IMR-90 (cell line): ENCODE measurements around the gene PIEZO2. TPM values are rescaled to one million over a fixed set of nuclear protein-coding genes. Genes with fewer than 3 reads are reported as not detected.

ENCODE experiments used
- ATAC-seq: fragments of 200-7000 bp; cut with Tn5 transposase; 2 replicates; pipeline ENCODE4 v1.9.1; 2020; ENCODE audit warnings: low read depth, mild to moderate bottlenecking, moderate library complexity
- BruUV-seq: library from RNA; stranded (reverse); fragments of 400-500 nt; replicated peaks from 2 replicates; lab custom pipeline; 2021; lab: Mats Ljungman, UMichigan
- CTCF ChIA-PET: fragments of 300-600 bp; formaldehyde crosslinking; extraction: SDS; loops from one replicate; lab custom pipeline; 2021; ENCODE audit warnings: antibody characterized with exemption; lab: Yijun Ruan, JAX
- POLR2A ChIA-PET: fragments of 300-600 bp; sonication (Branson Sonifier 250); formaldehyde crosslinking; loops from one replicate; lab custom pipeline; 2022; ENCODE audit warnings: antibody characterized with exemption; ENCODE audit not compliant: unreplicated experiment; lab: Charles Lee
- DNase-seq: peaks from one replicate; pipeline ENCODE4 v3.0.0; 2013
- H2AFZ ChIP-seq: replicated peaks from 2 replicates; pipeline ENCODE3; 2013; ENCODE audit warnings: low read length, mild to moderate bottlenecking; ENCODE audit not compliant: poor library complexity
- H2AK5ac ChIP-seq: 2 replicates; pipeline ENCODE4 v1.6.1; 2013; ENCODE audit warnings: low read depth, low read length, inconsistent platforms
- H2AK9ac ChIP-seq: replicated peaks from 2 replicates; pipeline ENCODE3; 2013; ENCODE audit warnings: mild to moderate bottlenecking, low read depth, low read length, moderate library complexity; ENCODE audit not compliant: poor library complexity
- H2BK120ac ChIP-seq: 2 replicates; pipeline ENCODE4 v1.6.1; 2013; ENCODE audit warnings: low read depth, low read length, inconsistent platforms
- H2BK15ac ChIP-seq: 3 replicates; pipeline ENCODE4 v1.6.1; 2013; ENCODE audit warnings: low read depth, low read length, inconsistent platforms
- H2BK20ac ChIP-seq: 2 replicates; pipeline ENCODE4 v1.6.1; 2013; ENCODE audit warnings: low read depth, mild to moderate bottlenecking, inconsistent platforms, low read length, moderate library complexity
- H2BK5ac ChIP-seq: 2 replicates; pipeline ENCODE4 v1.6.1; 2013; ENCODE audit warnings: mild to moderate bottlenecking, low read depth, low read length, inconsistent platforms; ENCODE audit not compliant: poor library complexity, severe bottlenecking
- H3K14ac ChIP-seq: replicated peaks from 2 replicates; pipeline ENCODE4 v1.6.1; 2013; ENCODE audit warnings: low read depth, low read length, inconsistent platforms
- H3K18ac ChIP-seq: 2 replicates; pipeline ENCODE4 v1.6.1; 2013; ENCODE audit warnings: low read depth, low read length, control low read depth
- H3K23ac ChIP-seq: 2 replicates; pipeline ENCODE4 v1.6.1; 2013; ENCODE audit warnings: low read depth, low read length, inconsistent platforms
- H3K27ac ChIP-seq: 2 replicates; pipeline ENCODE4 v1.5.1; 2013; ENCODE audit warnings: mild to moderate bottlenecking, control low read depth, low read length; ENCODE audit not compliant: insufficient read depth
- H3K27me3 ChIP-seq: 2 replicates; pipeline ENCODE4 v1.6.1; 2013; ENCODE audit warnings: low read length; ENCODE audit not compliant: control insufficient read depth, insufficient read depth
- H3K36me3 ChIP-seq: 2 replicates; pipeline ENCODE4 v1.6.1; 2013; ENCODE audit warnings: low read length, mixed read lengths; ENCODE audit not compliant: control insufficient read depth, insufficient read depth
- H3K4ac ChIP-seq: 2 replicates; pipeline ENCODE4 v1.6.1; 2013; ENCODE audit warnings: low read depth, low read length, inconsistent platforms
- H3K4me1 ChIP-seq: 2 replicates; pipeline ENCODE4 v1.6.1; 2013; ENCODE audit warnings: low read length, mixed read lengths; ENCODE audit not compliant: control insufficient read depth, insufficient read depth
- H3K4me2 ChIP-seq: 2 replicates; pipeline ENCODE4 v1.6.1; 2013; ENCODE audit warnings: low read depth, mild to moderate bottlenecking, control low read depth, low read length, moderate library complexity
- H3K4me3 ChIP-seq: 2 replicates; pipeline ENCODE4 v1.5.1; 2013; ENCODE audit warnings: low read depth, mild to moderate bottlenecking, control low read depth, low read length, moderate library complexity; ENCODE audit not compliant: insufficient read depth
- H3K56ac ChIP-seq: 2 replicates; pipeline ENCODE4 v1.6.1; 2013; ENCODE audit warnings: low read length, inconsistent platforms; ENCODE audit not compliant: insufficient read depth; ENCODE audit errors: extremely low read depth
- H3K79me1 ChIP-seq, 2 experiments: 2 replicates each; pipeline ENCODE4 v1.6.1; 2013; ENCODE audit warnings: low read length in 2 of 2, inconsistent platforms in 1 of 2, low read depth in 1 of 2
- H3K9ac ChIP-seq: 2 replicates; pipeline ENCODE4 v1.6.1; 2013; ENCODE audit warnings: low read depth, low read length, control low read depth
- H3K9me1 ChIP-seq: 2 replicates; pipeline ENCODE4 v1.6.1; 2013; ENCODE audit warnings: low read length, inconsistent platforms; ENCODE audit not compliant: insufficient read depth
- H3K9me3 ChIP-seq: 2 replicates; pipeline ENCODE4 v1.6.1; 2013; ENCODE audit warnings: low read length; ENCODE audit not compliant: control insufficient read depth, insufficient read depth
- H4K20me1 ChIP-seq: 2 replicates; pipeline ENCODE4 v1.6.1; 2013; ENCODE audit warnings: low read length, inconsistent platforms; ENCODE audit not compliant: insufficient read depth
- H4K5ac ChIP-seq: 2 replicates; pipeline ENCODE4 v1.6.1; 2013; ENCODE audit warnings: mild to moderate bottlenecking, low read depth, low read length, control low read depth
- H4K8ac ChIP-seq, 2 experiments: 2 replicates each; pipeline ENCODE4 v1.6.1; 2013; ENCODE audit warnings: low read depth in 2 of 2, low read length in 2 of 2, control low read depth in 1 of 2, inconsistent platforms in 1 of 2
- H4K91ac ChIP-seq: 2 replicates; pipeline ENCODE4 v1.6.1; 2013; ENCODE audit warnings: low read depth, low read length, inconsistent platforms; ENCODE audit not compliant: insufficient read depth
- BHLHE40 ChIP-seq: fragments of 150-350 bp; IDR thresholded peaks from 2 replicates; pipeline ENCODE4 v1.6.1; 2016; ENCODE audit warnings: mild to moderate bottlenecking, low read depth, low read length
- CEBPB ChIP-seq: IDR thresholded peaks from 2 replicates; pipeline ENCODE4 v1.6.1; 2012; ENCODE audit warnings: low read depth, low read length, improper control_type of control experiment
- CTCF ChIP-seq: conservative IDR thresholded peaks from 2 replicates; pipeline ENCODE4 v1.5.1; 2012; ENCODE audit warnings: mild to moderate bottlenecking, low read depth, low read length, improper control_type of control experiment
- ELK1 ChIP-seq: fragments of 150-350 bp; IDR thresholded peaks from 2 replicates; pipeline ENCODE4 v1.6.1; 2016; ENCODE audit warnings: low read depth, mild to moderate bottlenecking, low read length, moderate library complexity, borderline replicate concordance
- FOS ChIP-seq: fragments of 150-350 bp; IDR thresholded peaks from 2 replicates; pipeline ENCODE4 v1.6.1; 2016; ENCODE audit warnings: low read depth, low read length
- MAFK ChIP-seq: IDR thresholded peaks from 2 replicates; pipeline ENCODE4 v1.6.1; 2012; ENCODE audit warnings: low read depth, low read length, improper control_type of control experiment
- MAZ ChIP-seq: IDR thresholded peaks from 2 replicates; pipeline ENCODE4 v1.6.1; 2012; ENCODE audit warnings: low read depth, mild to moderate bottlenecking, low read length, improper control_type of control experiment, moderate library complexity, borderline replicate concordance
- POLR2A ChIP-seq: IDR thresholded peaks from 2 replicates; pipeline ENCODE4 v1.6.1; 2012; ENCODE audit warnings: mild to moderate bottlenecking, low read depth, low read length
- RAD21 ChIP-seq: IDR thresholded peaks from 2 replicates; pipeline ENCODE4 v1.6.1; 2012; ENCODE audit warnings: low read length, improper control_type of control experiment
- RCOR1 ChIP-seq: IDR thresholded peaks from 2 replicates; pipeline ENCODE4 v1.6.1; 2012; ENCODE audit warnings: mild to moderate bottlenecking, low read length, improper control_type of control experiment; ENCODE audit not compliant: insufficient replicate concordance
- RFX5 ChIP-seq: IDR thresholded peaks from 2 replicates; pipeline ENCODE4 v1.8.0; 2012; ENCODE audit warnings: low read depth, mild to moderate bottlenecking, low read length, moderate library complexity
- SMC3 ChIP-seq: fragments of 150-350 bp; IDR thresholded peaks from 2 replicates; pipeline ENCODE4 v1.6.1; 2016; ENCODE audit warnings: low read depth, mild to moderate bottlenecking, antibody characterized with exemption, low read length, moderate library complexity
- USF2 ChIP-seq: fragments of 150-350 bp; IDR thresholded peaks from 2 replicates; pipeline ENCODE4 v1.6.1; 2017; ENCODE audit warnings: mild to moderate bottlenecking, antibody characterized with exemption, low read length, low read depth
- WGBS, 2 experiments: methylation state at CpG; one replicate each; pipeline versions ENCODE4 v1.1.5 to v1.1.7; 2013; ENCODE audit warnings: missing lambda C conversion rate in 2 of 2; ENCODE audit not compliant: insufficient read length in 1 of 2; ENCODE audit errors: extremely low coverage in 2 of 2; 5-methylcytosine and 5-hydroxymethylcytosine counted together
- dilution Hi-C: fragments of 300-500 bp; cut with HindIII; formaldehyde crosslinking; loops from one replicate; pipeline ENCODE4 v1.14.3; 2018; ENCODE audit warnings: low sequenced_read_pairs; ENCODE audit not compliant: unreplicated experiment
- in situ Hi-C: fragments of 300-500 bp; cut with MboI; formaldehyde crosslinking; loops from 3 replicates; pipeline ENCODE4 v1.14.3; 2019; ENCODE audit warnings: low sequenced_read_pairs, inconsistent platforms, mixed read lengths
- intact Hi-C: fragments of 100-400 bp; cut with micrococcal nuclease; formaldehyde crosslinking; loops from 2 replicates; pipeline ENCODE4 v1.10.0; 2022
- polyA plus RNA-seq, 3 experiments: library from polyadenylated mRNA; depleted of rRNA; stranded (reverse); fragments of >200 nt; gene quantifications; 2 replicates each; pipeline ENCODE4 v1.2.3, GENCODE V29; 2012; ENCODE audit warnings: low replicate concordance in 1 of 3
- total RNA-seq: library from RNA; depleted of rRNA; stranded (reverse); fragments of >200 nt; gene quantifications from 2 replicates; pipeline ENCODE4 v1.2.3, GENCODE V29; 2012

PIEZO2 gene
- total and polyA plus RNA-seq, 2 of the 4 experiments (the other 2 are of a cell fraction), result 2.4 to 4.1 TPM

GRCh38 chr18:11147371-11147951 lies 1.9 kb downstream of the PIEZO2 start:
- Histone ChIP-seq H3K4me3 (peak overlapping the region; percentile 69; the same call in 1 of the 2 replicates), H4K5ac (no peak overlapping the region), H2BK20ac (no peak overlapping the region), H3K9me3 (no peaks in the 10 kb centered on the region), H3K4me1 (peaks cover 5% of the 10 kb centered on the region; the same call in 1 of the 2 replicates), H2AK5ac (no peak overlapping the region), H3K14ac (no peak overlapping the region), H3K36me3 (peaks cover 3% of the 10 kb centered on the region; the same call in 1 of the 2 replicates), H3K79me1 (peaks cover 0 to 37% of the 10 kb centered on the region in 2 experiments; a peak in 2 of 4 replicates), H4K20me1 (peaks cover 4% of the 10 kb centered on the region; the same call in 1 of the 2 replicates), H3K23ac (no peak overlapping the region), H4K91ac (no peak overlapping the region), H2BK15ac (no peak overlapping the region), H3K56ac (no peak overlapping the region; the same call in 1 of the 2 replicates), H3K27me3 (peaks cover 12% of the 10 kb centered on the region), H4K8ac (no peak overlapping the region), H2AK9ac (no peak overlapping the region), H3K4me2 (peak overlapping the region; percentile 80; the same call in 1 of the 2 replicates), H2BK5ac (no peak overlapping the region), H2BK120ac (no peak overlapping the region), H3K9ac (no peak overlapping the region), H3K4ac (no peak overlapping the region), H2AFZ (peak overlapping the region; percentile 0), H3K9me1 (peaks cover 5% of the 10 kb centered on the region; the same call in 1 of the 2 replicates), H3K27ac (no peak overlapping the region), H3K18ac (no peak overlapping the region; the same call in 1 of the 2 replicates)
- dilution Hi-C loops, result no loop called here
- no peak for ATAC-seq
- ChIA-PET CTCF (no interaction called here), POLR2A (no interaction called here)
- no peak for DNase-seq
- 27% methylated on average over 3 of the region's 23 CpGs; no CpG with 5 or more reads in 1 of the 2 experiments for WGBS, 2 experiments
- in situ Hi-C loops, result no loop called here
- TF ChIP-seq ELK1 (no peak), BHLHE40 (no peak), RAD21 (no peak), USF2 (no peak), SMC3 (no peak), CTCF (no peak), RCOR1 (no peak), MAFK (no peak), POLR2A (no peak), MAZ (no peak), FOS (no peak), RFX5 (no peak), CEBPB (no peak)
- no TSS peak for BruUV-seq
- intact Hi-C loops, result loop anchor here (5.0 kb wide), 1 partner anchor 220 kb away; no protein-coding TSS in a partner anchor
